Stomach (tissue), 9 donors: Measurements from ENCODE around the gene CKB. TPM values are rescaled to one million over a fixed set of nuclear protein-coding genes. Genes with fewer than 3 reads are reported as not detected.

Source experiments
- DNase-seq, 2 donors: peaks; one replicate each; pipeline versions ENCODE4 v3.0.0 to v3.0.0-alpha.2; 2013 to 2019
- H3K27ac ChIP-seq, 5 donors: fragments of 200-600 bp in 4 of 5; sonication (generic) in 4 of 5; one replicate each; pipeline ENCODE4 v1.5.1; 2013 to 2019; ENCODE audit warnings: mild to moderate bottlenecking in 1 of 5, moderate library complexity in 1 of 5
- H3K27me3 ChIP-seq, 3 donors: fragments of 200-600 bp; sonication (generic); one replicate each; pipeline ENCODE4 v1.5.1; 2017 to 2019; ENCODE audit warnings: mixed run types in 1 of 3
- H3K36me3 ChIP-seq, 4 donors: fragments of 200-600 bp; sonication (generic); 1 replicate in 3 of 4; 2 replicates in 1 of 4; pipeline ENCODE4 v1.5.1; 2016 to 2019
- H3K4me1 ChIP-seq, 4 donors: fragments of 200-600 bp; sonication (generic); one replicate each; pipeline ENCODE4 v1.5.1; 2016 to 2019
- H3K4me3 ChIP-seq, 4 donors: fragments of 200-600 bp; sonication (generic) in 3 of 4; one replicate each; pipeline ENCODE4 v1.5.1; 2016 to 2019; ENCODE audit warnings: mild to moderate bottlenecking in 1 of 4
- H3K9me3 ChIP-seq, 4 donors: fragments of 200-600 bp; sonication (generic); one replicate each; pipeline ENCODE4 v1.5.1; 2016 to 2019
- EP300 ChIP-seq: sonication (generic); formaldehyde crosslinking; IDR thresholded peaks from one replicate; pipeline ENCODE4 v1.6.1; 2017; ENCODE audit warnings: antibody characterized with exemption
- POLR2A ChIP-seq, 4 donors: fragments of 450-650 bp; IDR thresholded peaks; one replicate each; pipeline ENCODE4 v1.6.1; 2016; ENCODE audit warnings: antibody characterized with exemption in 4 of 4, control low read depth in 2 of 4, mild to moderate bottlenecking in 1 of 4, moderate library complexity in 1 of 4
- POLR2AphosphoS5 ChIP-seq, 3 donors: sonication (generic); formaldehyde crosslinking; IDR thresholded peaks; one replicate each; pipeline ENCODE4 v1.6.1; 2016; ENCODE audit warnings: antibody characterized with exemption in 3 of 3
- WGBS, 5 donors: extraction: QIAGEN DNeasy Blood & Tissue Kit in 3 of 5; methylation state at CpG; one replicate each; pipeline versions ENCODE4 v1.1.5 to v1.1.7; 2013 to 2018; 5-methylcytosine and 5-hydroxymethylcytosine counted together
- intact Hi-C: fragments of 100-400 bp; cut with DNase I; formaldehyde crosslinking; loops from one replicate; pipeline ENCODE4 v1.15.1; 2023; ENCODE audit warnings: low total_unique reads
- polyA plus RNA-seq, 3 donors: library from polyadenylated mRNA; stranded (reverse); fragments of 200-250 nt; gene quantifications; one replicate each; pipeline ENCODE4 v1.2.3, GENCODE V29; 2013
- small RNA-seq, 4 donors: library from RNA; depleted of rRNA; stranded (forward); fragments of <200 nt; gene quantifications; one replicate each; pipeline ENCODE3, GENCODE V24; 2016
- total RNA-seq, 5 donors: library from RNA; depleted of rRNA; stranded (reverse); fragments of >200 nt; gene quantifications; one replicate each; pipeline versions ENCODE4 v1.1.0 to v1.2.3, GENCODE V29; 2014 to 2016
- TF ChIP-seq, protein P1 (sequence below), 7 experiments: fragments of 450-650 bp in 4 of 7; fragments of 200-600 bp in 3 of 7; sonication (generic) in 3 of 7; IDR thresholded peaks; one replicate each; pipeline ENCODE4 v1.5.1; 2016 to 2019; ENCODE audit warnings: antibody characterized with exemption in 7 of 7, control low read depth in 2 of 7, mild to moderate bottlenecking in 1 of 7
- donor health status: healthy with polysubstance abuse.
- donor health status: Bipolar disorder and iron deficiency.
- donor health status: healthy.

Gene CKB
- total and polyA plus RNA-seq, 8 donors = 216 to 1,146 (median 806) TPM

DNA sequence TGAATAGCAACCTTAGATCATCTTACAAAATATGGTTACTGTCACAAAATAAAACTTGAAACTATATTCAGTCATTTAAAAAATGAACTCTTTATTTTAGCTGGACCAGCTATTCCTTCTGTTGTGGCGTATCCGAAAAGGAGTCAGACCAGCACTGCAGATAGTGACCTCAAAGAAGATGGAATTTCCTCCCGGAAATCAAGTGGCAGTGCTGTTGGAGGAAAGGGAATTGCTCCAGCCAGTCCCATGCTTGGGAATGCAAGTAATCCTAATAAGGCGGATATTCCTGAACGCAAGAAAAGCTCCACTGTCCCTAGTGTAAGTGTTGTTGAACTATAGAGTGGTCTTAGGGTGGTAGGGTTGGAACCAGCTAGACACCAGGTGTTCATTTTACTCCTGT, 47.7 kb downstream of the CKB start:
- Histone ChIP-seq H3K36me3 (peaks cover 41 to 100% (median 96%) of the 10 kb centered on the region in 4 donors), H3K27me3 (no peaks in the 10 kb centered on the region), H3K9me3 (no peaks in the 10 kb centered on the region), H3K4me1 (no peaks in the 10 kb centered on the region), H3K27ac (no peak overlapping the region), H3K4me3 (no peak overlapping the region)
- 92 to 97% (median 96%) methylated on average over 5 of the region's 5 CpGs for WGBS, 5 donors
- no peak for DNase-seq
- TF ChIP-seq POLR2AphosphoS5 (IDR thresholded peaks at IDR 0.05) (no peak), EP300 (no peak)
- TF ChIP-seq, protein P1, sequence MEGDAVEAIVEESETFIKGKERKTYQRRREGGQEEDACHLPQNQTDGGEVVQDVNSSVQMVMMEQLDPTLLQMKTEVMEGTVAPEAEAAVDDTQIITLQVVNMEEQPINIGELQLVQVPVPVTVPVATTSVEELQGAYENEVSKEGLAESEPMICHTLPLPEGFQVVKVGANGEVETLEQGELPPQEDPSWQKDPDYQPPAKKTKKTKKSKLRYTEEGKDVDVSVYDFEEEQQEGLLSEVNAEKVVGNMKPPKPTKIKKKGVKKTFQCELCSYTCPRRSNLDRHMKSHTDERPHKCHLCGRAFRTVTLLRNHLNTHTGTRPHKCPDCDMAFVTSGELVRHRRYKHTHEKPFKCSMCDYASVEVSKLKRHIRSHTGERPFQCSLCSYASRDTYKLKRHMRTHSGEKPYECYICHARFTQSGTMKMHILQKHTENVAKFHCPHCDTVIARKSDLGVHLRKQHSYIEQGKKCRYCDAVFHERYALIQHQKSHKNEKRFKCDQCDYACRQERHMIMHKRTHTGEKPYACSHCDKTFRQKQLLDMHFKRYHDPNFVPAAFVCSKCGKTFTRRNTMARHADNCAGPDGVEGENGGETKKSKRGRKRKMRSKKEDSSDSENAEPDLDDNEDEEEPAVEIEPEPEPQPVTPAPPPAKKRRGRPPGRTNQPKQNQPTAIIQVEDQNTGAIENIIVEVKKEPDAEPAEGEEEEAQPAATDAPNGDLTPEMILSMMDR (IDR thresholded peaks at IDR 0.05) = no peak
- intact Hi-C loops = no loop called here

DNA sequence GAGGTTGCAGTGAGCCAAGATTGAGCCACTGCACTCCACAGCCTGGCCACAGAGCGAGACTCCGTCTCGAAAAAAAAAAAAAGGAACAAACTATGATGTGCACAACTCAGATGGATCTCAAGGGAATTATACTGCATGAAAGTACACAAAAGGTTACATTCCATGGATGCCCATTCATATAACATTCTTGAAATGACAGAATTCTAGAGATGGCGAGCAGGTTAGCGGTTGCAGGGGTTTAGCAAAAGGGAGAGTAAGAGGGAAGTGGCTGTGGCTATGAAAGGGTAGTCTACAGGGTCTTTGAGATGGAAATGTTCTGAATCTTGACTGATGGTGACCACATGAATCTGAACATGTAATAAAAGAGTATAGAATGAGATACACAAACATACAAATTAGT, 49.7 kb downstream of the CKB start:
- Histone ChIP-seq H3K27ac (no peak overlapping the region), H3K36me3 (peaks cover 42 to 100% (median 96%) of the 10 kb centered on the region in 4 donors), H3K27me3 (no peaks in the 10 kb centered on the region), H3K4me1 (no peaks in the 10 kb centered on the region), H3K4me3 (no peak overlapping the region), H3K9me3 (no peaks in the 10 kb centered on the region)
- intact Hi-C loops = no loop called here
- WGBS, 5 donors = 87 to 93% (median 93%) methylated on average over 5 of the region's 5 CpGs
- TF ChIP-seq POLR2AphosphoS5 (IDR thresholded peaks at IDR 0.05) (no peak), EP300 (no peak), POLR2A (IDR thresholded peaks at IDR 0.05) (no peak)
- TF ChIP-seq, protein P1 (IDR thresholded peaks at IDR 0.05) = no peak
- no peak for DNase-seq

Small RNA genes lying within 50 kb of the gene (small RNA-seq; reads per million reads assigned to genes)
- gene RNU4-68P = 0.08 to 4.5 (median 0.18) reads per million in 4 donors
- gene RNU7-160P = 0 reads per million in 4 donors

Other genes starting within 250 kb of the CKB start
- 100 to 1,000 TPM in 4 of 5 donors, 10 to 100 TPM in 1; 48.4 to 401 (median 202) TPM for gene EIF5, start 188.6 kb downstream of the CKB start, total RNA-seq
- gene EIF5, start 188.6 kb downstream of the CKB start, polyA plus RNA-seq = 10 to 100 TPM; 44.3 to 83.9 (median 51.9) TPM
- gene MARK3, start 137.4 kb downstream of the CKB start, total RNA-seq = 100 to 1,000 TPM in 4 of 5 donors, 10 to 100 TPM in 1; 85.8 to 157 (median 141) TPM
- 10 to 100 TPM; 52.6 to 62.0 (median 61.8) TPM for gene MARK3, start 137.4 kb downstream of the CKB start, polyA plus RNA-seq
- 10 to 100 TPM in 4 of 5 donors, 1 to 10 TPM in 1; 5.5 to 39.7 (median 18.5) TPM for gene TRMT61A, start 6.4 kb upstream of the CKB start, total RNA-seq
- 10 to 100 TPM in 2 of 3 donors, 1 to 10 TPM in 1; 9.0 to 16.9 (median 14.8) TPM for gene TRMT61A, start 6.4 kb upstream of the CKB start, polyA plus RNA-seq
- 100 to 1,000 TPM in 1 of 5 donors, 10 to 100 TPM in 3, 1 to 10 TPM in 1; 4.3 to 207 (median 24.3) TPM for gene BAG5, start 39.8 kb upstream of the CKB start, total RNA-seq
- gene BAG5, start 39.8 kb upstream of the CKB start, polyA plus RNA-seq = 10 to 100 TPM in 2 of 3 donors, 1 to 10 TPM in 1; 7.5 to 11.6 (median 10.8) TPM
- 10 to 100 TPM in 3 of 5 donors, 1 to 10 TPM in 2; 6.4 to 21.4 (median 14.9) TPM for gene COA8, start 40.1 kb upstream of the CKB start, total RNA-seq
- gene COA8, start 40.1 kb upstream of the CKB start, polyA plus RNA-seq = 10 to 100 TPM; 42.8 to 96.5 (median 48.4) TPM
- 100 to 1,000 TPM in 4 of 5 donors, 10 to 100 TPM in 1; 76.4 to 522 (median 201) TPM for gene KLC1, start 106.4 kb upstream of the CKB start, total RNA-seq
- gene KLC1, start 106.4 kb upstream of the CKB start, polyA plus RNA-seq = 10 to 100 TPM; 56.5 to 90.3 (median 61.8) TPM
- 10 to 100 TPM in 2 of 5 donors, 1 to 10 TPM in 3; 2.6 to 70.1 (median 7.0) TPM for gene XRCC3, start 192.6 kb upstream of the CKB start, total RNA-seq
- 1 to 10 TPM; 3.5 to 6.2 (median 3.8) TPM for gene XRCC3, start 192.6 kb upstream of the CKB start, polyA plus RNA-seq
- gene ZFYVE21, start 193.0 kb upstream of the CKB start, total RNA-seq = 100 to 1,000 TPM in 2 of 5 donors, 10 to 100 TPM in 3; 28.0 to 150 (median 64.8) TPM
- 10 to 100 TPM; 51.9 to 95.5 (median 81.0) TPM for gene ZFYVE21, start 193.0 kb upstream of the CKB start, polyA plus RNA-seq